HepG2 (cell line): ENCODE data around the gene DGUOK. TPM values are rescaled to one million over a fixed set of nuclear protein-coding genes. Genes with fewer than 3 reads are reported as not detected.

Experiments
- ARHGAP35 ChIP-seq: sonication (generic); formaldehyde crosslinking; IDR thresholded peaks from 2 replicates; pipeline ENCODE4 v1.9.0; 2022; ENCODE audit warnings: mild to moderate bottlenecking, inconsistent platforms, moderate library complexity, missing genetic modification reagents, borderline replicate concordance
- FOXP4 ChIP-seq: sonication (generic); formaldehyde crosslinking; IDR thresholded peaks from 2 replicates; pipeline ENCODE4 v1.4.0; 2020; ENCODE audit warnings: missing genetic modification reagents
- HOXA7 ChIP-seq: sonication (generic); formaldehyde crosslinking; IDR thresholded peaks from 2 replicates; pipeline ENCODE4 v1.8.1; 2022; ENCODE audit warnings: mild to moderate bottlenecking, missing genetic modification reagents, moderate library complexity
- IRF1 ChIP-seq: sonication (generic); formaldehyde crosslinking; IDR thresholded peaks from 2 replicates; pipeline ENCODE4 v1.4.0; 2020; ENCODE audit warnings: low read depth, mild to moderate bottlenecking, missing genetic modification reagents
- LRRFIP1 ChIP-seq: sonication (generic); formaldehyde crosslinking; conservative IDR thresholded peaks from 2 replicates; pipeline ENCODE4 v1.4.0; 2020; ENCODE audit warnings: missing genetic modification reagents
- MIXL1 ChIP-seq: IDR thresholded peaks from 2 replicates; pipeline ENCODE4 v1.6.1; 2016
- MTA3 ChIP-seq: sonication (generic); formaldehyde crosslinking; IDR thresholded peaks from 2 replicates; pipeline ENCODE4 v1.4.0; 2020; ENCODE audit warnings: missing genetic modification reagents
- NR2F2 ChIP-seq: IDR thresholded peaks from 2 replicates; pipeline ENCODE4 v1.6.1; 2012; ENCODE audit warnings: low read depth, inconsistent platforms, borderline replicate concordance
- ONECUT2 ChIP-seq: sonication (generic); formaldehyde crosslinking; IDR thresholded peaks from 2 replicates; pipeline ENCODE4 v1.4.0; 2020; ENCODE audit warnings: missing genetic modification reagents
- RFX5 ChIP-seq: IDR thresholded peaks from 2 replicates; pipeline ENCODE4 v1.6.1; 2011; ENCODE audit warnings: low read depth, low read length, improper control_type of control experiment
- SIX1 ChIP-seq: sonication (generic); formaldehyde crosslinking; IDR thresholded peaks from 2 replicates; pipeline ENCODE4 v1.4.0; 2020; ENCODE audit warnings: missing genetic modification reagents, borderline replicate concordance
- SYNCRIP ChIP-seq: fragments of 200-400 bp; formaldehyde crosslinking; IDR thresholded peaks from 2 replicates; pipeline ENCODE4 v1.6.1; 2018; ENCODE audit warnings: mild to moderate bottlenecking, low read depth, low read length; ENCODE audit not compliant: insufficient read depth
- TEF ChIP-seq: sonication (generic); formaldehyde crosslinking; IDR thresholded peaks from 2 replicates; pipeline ENCODE4 v1.5.0; 2020; ENCODE audit warnings: missing genetic modification reagents
- ZFP37 ChIP-seq: sonication (generic); formaldehyde crosslinking; IDR thresholded peaks from 2 replicates; pipeline ENCODE4 v1.4.0; 2020; ENCODE audit warnings: missing genetic modification reagents, borderline replicate concordance
- ZNF251 ChIP-seq: sonication (generic); formaldehyde crosslinking; IDR thresholded peaks from 2 replicates; pipeline ENCODE4 v1.9.0; 2021; ENCODE audit warnings: mild to moderate bottlenecking, missing genetic modification reagents
- ZNF354B ChIP-seq: sonication (generic); formaldehyde crosslinking; IDR thresholded peaks from 2 replicates; pipeline ENCODE4 v1.8.0; 2022; ENCODE audit warnings: mild to moderate bottlenecking, missing genetic modification reagents
- ZNF382 ChIP-seq: sonication (generic); formaldehyde crosslinking; IDR thresholded peaks from 2 replicates; pipeline ENCODE4 v1.5.0; 2020; ENCODE audit warnings: missing genetic modification reagents, mild to moderate bottlenecking, borderline replicate concordance
- ZNF510 ChIP-seq: sonication (generic); formaldehyde crosslinking; IDR thresholded peaks from 2 replicates; pipeline ENCODE4 v1.4.0; 2020; ENCODE audit warnings: low read depth, mild to moderate bottlenecking, missing genetic modification reagents
- ZNF569 ChIP-seq: sonication (generic); formaldehyde crosslinking; IDR thresholded peaks from 2 replicates; pipeline ENCODE4 v1.5.0; 2020; ENCODE audit warnings: mild to moderate bottlenecking, missing genetic modification reagents, moderate library complexity, borderline replicate concordance
- ZNF83 ChIP-seq: sonication (generic); formaldehyde crosslinking; IDR thresholded peaks from 2 replicates; pipeline ENCODE4 v1.4.0; 2020; ENCODE audit warnings: missing genetic modification reagents, mild to moderate bottlenecking, borderline replicate concordance
- polyA plus RNA-seq, 8 experiments: library from polyadenylated mRNA; depleted of rRNA in 3 of 8; stranded (reverse) in 7 of 8; unstranded in 1 of 8; fragments of >200 nt; fragmentation: Illumina TruSeq in 4 of 8; extraction: Trizol in 4 of 8; gene quantifications; 2 replicates each; pipeline versions ENCODE4 v1.2.1 to v1.2.3, GENCODE V29; 2011 to 2016; ENCODE audit warnings: low read depth in 4 of 8, missing spikeins in 1 of 8, mixed read lengths in 1 of 8; ENCODE audit not compliant: insufficient read depth in 1 of 8
- total RNA-seq, 5 experiments: library from RNA; depleted of rRNA; stranded (reverse); fragments of >200 nt; fragmentation: Illumina TruSeq; extraction: Trizol; gene quantifications; 2 replicates each; pipeline ENCODE4 v1.2.3, GENCODE V29; 2016; ENCODE audit warnings: low read depth in 1 of 5
- TF ChIP-seq, protein P1 (sequence below): sonication (generic); formaldehyde crosslinking; IDR thresholded peaks from 2 replicates; pipeline ENCODE4 v1.5.0; 2020; ENCODE audit warnings: mild to moderate bottlenecking, missing genetic modification reagents

DGUOK gene
- total and polyA plus RNA-seq, 2 of the 13 experiments (the other 11 are each of a cell fraction or from before 2014, with no cell fraction given): 105 to 137 TPM

DNA sequence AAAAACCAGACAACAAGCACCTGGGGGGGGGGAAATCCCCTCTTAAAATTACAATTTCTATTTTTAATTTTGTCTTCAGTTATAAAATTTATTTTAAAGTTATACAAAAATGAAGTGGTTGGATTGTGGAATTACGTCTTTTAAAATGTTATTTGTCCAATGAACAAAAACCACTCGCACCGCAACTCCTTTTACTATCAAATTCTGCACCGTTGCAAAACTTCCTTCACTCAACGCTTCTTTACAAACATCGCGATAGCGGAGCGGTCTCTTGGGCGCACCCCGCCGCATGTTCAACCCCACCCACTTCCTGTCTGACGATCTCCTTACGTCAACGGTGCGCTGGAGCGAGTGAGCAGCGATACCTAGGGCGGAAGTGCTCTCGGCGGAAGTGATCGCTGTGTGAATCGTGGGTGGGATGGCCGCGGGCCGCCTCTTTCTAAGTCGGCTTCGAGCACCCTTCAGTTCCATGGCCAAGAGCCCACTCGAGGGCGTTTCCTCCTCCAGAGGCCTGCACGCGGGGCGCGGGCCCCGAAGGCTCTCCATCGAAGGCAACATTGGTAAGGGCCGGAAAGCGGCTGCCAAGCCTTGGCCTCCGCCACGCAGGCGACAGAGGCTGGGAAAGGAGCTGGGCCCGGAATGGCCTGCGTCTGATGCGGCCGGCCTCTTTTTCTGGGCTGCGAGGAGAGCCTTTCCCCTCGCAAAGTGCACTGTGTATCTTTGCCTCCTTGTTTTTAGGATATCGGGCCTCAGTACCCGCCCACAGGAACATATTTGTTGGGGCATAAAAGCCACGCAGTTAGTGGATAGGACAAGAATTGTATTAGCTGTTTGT, at the start of gene DGUOK (continued):
- TF ChIP-seq ZFP37 (CRISPR knock-in tag) (peak; percentile 85), RFX5 (peak; percentile 50; the same call in 1 of the 2 replicates), HOXA7 (0 out of 2 replicates have a peak, but pooled peaks have one; percentile 47), ZNF569 (no peak; the same call in 1 of the 2 replicates), FOXP4 (CRISPR knock-in tag) (peak; percentile 38; the same call in 1 of the 2 replicates), ZNF510 (peak; percentile 97), ARHGAP35 (CRISPR knock-in tag) (peak; percentile 99), IRF1 (CRISPR knock-in tag) (no peak), SYNCRIP (no peak), ZNF251 (CRISPR knock-in tag) (no peak), NR2F2 (no peak), TEF (CRISPR knock-in tag) (no peak), ZNF382 (CRISPR knock-in tag) (no peak), ZNF83 (CRISPR knock-in tag) (0 out of 2 replicates have a peak, but pooled peaks have one; percentile 24), LRRFIP1 (CRISPR knock-in tag) (no peak), MTA3 (no peak), ZNF354B (CRISPR knock-in tag) (0 out of 2 replicates have a peak, but pooled peaks have one; percentile 88), MIXL1 (CRISPR knock-in tag) (no peak; the same call in none of the 2 replicates), ONECUT2 (CRISPR knock-in tag) (no peak), SIX1 (CRISPR knock-in tag) (peak; percentile 53; the same call in 1 of the 2 replicates)
- TF ChIP-seq, protein P1, sequence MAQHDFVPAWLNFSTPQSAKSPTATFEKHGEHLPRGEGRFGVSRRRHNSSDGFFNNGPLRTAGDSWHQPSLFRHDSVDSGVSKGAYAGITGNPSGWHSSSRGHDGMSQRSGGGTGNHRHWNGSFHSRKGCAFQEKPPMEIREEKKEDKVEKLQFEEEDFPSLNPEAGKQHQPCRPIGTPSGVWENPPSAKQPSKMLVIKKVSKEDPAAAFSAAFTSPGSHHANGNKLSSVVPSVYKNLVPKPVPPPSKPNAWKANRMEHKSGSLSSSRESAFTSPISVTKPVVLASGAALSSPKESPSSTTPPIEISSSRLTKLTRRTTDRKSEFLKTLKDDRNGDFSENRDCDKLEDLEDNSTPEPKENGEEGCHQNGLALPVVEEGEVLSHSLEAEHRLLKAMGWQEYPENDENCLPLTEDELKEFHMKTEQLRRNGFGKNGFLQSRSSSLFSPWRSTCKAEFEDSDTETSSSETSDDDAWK (CRISPR knock-in tag): no peak
